ENCODE measurements around the gene AMZ1. TPM values are rescaled to one million over a fixed set of nuclear protein-coding genes. Genes with fewer than 3 reads are reported as not detected.

AMZ1 gene
- total RNA-seq, 4 donors from 2014 or later = 0.19 to 1.1 TPM; not detected in 2

DNA sequence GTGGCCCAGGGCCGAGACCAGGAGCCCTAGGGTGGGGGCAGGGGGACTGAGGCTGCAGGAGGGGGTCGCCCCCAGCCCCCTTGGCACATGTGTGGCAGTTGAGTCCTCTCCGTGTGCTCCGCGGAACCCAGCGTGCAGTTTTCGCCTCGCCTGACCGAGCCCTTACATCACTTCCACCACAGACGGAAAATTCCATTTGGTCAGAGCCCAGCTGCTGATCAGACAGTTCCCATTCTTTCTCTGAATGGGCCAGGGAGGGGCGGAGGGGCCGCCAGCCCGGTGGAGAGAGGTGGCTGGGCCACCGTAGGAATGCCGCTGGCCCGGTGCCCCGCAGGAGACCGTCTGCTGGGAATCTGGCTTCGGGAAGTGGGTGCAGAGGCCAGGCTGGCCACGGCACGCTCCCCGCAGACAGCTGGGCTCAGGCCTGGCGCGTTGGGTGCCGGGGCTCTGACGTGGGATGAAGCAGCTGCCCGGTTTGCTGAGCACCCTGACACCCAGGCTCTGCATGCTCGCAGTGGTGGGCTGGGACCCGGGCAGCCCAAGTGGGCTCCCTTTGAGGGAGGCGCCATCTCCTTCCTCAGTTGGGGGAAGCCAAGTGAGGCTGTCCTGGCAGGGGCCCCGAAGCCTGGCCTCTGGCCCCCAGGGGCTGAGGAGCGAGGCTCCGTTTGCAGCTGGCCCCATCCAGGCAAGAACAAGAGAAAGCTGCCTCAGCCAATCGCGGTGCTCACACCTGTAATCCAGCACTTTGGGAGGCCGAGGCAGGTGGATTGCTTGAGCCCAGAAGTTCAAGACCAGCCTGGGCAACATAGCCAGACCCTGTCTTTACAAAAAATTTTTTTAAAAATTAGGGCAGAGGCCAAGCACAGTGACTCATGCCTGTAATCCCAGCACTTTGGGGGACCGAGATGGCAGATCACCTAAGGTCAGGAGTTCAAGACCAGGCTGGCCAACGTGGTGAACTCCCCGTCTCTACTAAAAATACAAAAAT is 46.3 kb upstream of the AMZ1 start:
- DNase-seq (ENCODE audit: low spot score) = peak; percentile 52
- TF ChIP-seq, protein P1, sequence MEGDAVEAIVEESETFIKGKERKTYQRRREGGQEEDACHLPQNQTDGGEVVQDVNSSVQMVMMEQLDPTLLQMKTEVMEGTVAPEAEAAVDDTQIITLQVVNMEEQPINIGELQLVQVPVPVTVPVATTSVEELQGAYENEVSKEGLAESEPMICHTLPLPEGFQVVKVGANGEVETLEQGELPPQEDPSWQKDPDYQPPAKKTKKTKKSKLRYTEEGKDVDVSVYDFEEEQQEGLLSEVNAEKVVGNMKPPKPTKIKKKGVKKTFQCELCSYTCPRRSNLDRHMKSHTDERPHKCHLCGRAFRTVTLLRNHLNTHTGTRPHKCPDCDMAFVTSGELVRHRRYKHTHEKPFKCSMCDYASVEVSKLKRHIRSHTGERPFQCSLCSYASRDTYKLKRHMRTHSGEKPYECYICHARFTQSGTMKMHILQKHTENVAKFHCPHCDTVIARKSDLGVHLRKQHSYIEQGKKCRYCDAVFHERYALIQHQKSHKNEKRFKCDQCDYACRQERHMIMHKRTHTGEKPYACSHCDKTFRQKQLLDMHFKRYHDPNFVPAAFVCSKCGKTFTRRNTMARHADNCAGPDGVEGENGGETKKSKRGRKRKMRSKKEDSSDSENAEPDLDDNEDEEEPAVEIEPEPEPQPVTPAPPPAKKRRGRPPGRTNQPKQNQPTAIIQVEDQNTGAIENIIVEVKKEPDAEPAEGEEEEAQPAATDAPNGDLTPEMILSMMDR (IDR thresholded peaks at IDR 0.05) = no peak

DNA sequence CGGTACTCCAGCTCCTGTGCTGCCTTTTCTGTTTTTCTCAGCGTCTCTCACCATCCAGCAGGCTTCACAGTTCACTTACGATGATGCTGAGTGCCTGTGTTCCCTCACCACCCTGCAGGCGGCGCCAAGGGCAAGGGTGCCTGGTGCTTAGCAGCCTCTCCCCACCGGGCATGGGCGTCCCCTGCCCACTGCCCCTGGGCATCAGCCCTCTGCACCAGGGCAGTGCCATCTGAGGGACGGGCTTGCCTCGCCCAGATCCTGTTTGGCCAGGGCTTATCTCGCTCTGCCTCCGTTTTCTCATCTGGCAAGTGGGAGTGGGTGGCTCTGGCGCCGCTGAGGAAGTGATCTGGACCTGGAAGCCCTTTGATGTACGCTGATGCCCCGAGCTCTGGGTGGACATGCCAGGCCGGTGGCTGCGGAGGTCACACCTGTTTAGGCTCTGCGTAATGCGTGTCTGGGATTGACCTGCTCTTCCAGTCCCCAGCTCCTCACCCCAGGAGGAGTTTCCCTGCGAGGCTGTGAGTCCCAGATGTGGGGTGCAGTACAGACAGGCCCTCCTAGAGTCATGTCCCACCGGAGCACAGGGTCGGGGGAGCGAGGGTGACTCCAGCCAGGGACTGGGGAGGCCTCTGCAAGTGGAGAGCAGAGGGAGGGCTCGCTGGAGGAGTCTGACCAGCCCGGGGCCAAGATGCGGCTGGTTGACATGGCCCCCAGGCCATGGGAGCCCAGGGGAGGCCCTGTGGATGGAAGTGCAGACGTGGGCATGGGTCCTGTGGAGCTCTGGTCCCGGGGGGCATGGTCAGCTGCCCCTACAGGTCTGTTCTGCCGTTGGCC is 44.4 kb upstream of the AMZ1 start:
- TF ChIP-seq, protein P1 (IDR thresholded peaks at IDR 0.05) = no peak
- no peak for DNase-seq (ENCODE audit: low spot score)
- ATAC-seq (ENCODE audit: low FRiP score) = no peak

More for the DNA sequence above, 46.3 kb upstream of the AMZ1 start:
- ATAC-seq (ENCODE audit: low FRiP score) = peak; percentile 48

DNA sequence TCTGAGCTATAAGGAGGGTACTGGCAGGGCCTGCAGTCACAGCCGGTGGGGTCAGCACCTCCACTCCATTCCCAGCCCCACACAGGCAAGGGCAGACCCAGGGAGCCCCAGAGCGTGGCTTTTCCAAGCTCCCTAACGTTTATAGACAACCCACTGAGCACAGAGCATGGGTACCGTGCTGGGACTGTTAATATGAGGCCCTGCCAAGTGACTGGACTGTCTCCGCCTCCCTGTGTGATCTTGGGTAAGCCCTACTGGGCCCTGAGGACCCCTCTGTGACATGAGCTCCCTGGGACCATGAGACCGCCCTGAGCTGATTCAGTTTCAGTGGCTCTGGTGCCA is 43.8 kb upstream of the AMZ1 start:
- DNase-seq (ENCODE audit: low spot score) (no peak), ATAC-seq (ENCODE audit: low FRiP score) (no peak)
- TF ChIP-seq, protein P1 (IDR thresholded peaks at IDR 0.05) = no peak

DNA sequence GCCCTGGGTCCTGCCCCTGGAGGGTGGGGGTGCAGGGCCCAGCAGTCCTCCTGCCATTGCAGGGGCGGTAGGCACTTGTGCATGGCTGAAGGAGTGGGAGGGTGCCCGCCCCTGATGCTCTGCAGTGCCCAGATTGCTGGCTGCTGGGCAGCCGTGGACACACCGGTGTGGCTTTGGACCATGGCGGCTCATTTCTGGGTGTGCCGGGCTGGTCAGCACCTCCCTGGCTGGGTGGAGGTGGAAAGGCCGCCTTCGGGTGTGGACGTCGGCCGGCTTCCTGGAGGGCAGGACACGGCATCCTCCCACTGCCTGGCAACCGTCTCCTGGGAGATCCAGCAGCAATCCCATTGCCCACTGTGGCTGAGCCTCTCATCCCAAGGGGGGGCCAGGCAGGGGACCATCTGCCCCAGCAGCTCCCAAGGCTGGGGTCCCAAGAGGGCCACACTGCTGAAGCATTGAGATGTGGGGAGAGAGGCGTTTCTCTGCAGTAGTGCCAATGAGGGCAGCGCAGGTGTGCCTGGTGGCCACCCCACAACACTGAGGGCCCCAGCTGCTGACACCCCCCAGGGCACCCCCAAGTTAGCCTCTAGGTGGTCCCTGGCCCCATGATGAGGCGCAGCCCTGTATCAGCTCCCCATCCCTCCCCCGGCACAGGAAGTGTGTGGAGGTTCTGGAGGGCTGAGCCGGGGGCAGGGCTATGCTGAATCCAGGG is 43.3 kb upstream of the AMZ1 start:
- TF ChIP-seq, protein P1 (IDR thresholded peaks at IDR 0.05) = no peak
- ATAC-seq (ENCODE audit: low FRiP score) (no peak), DNase-seq (ENCODE audit: low spot score) (no peak)

DNA sequence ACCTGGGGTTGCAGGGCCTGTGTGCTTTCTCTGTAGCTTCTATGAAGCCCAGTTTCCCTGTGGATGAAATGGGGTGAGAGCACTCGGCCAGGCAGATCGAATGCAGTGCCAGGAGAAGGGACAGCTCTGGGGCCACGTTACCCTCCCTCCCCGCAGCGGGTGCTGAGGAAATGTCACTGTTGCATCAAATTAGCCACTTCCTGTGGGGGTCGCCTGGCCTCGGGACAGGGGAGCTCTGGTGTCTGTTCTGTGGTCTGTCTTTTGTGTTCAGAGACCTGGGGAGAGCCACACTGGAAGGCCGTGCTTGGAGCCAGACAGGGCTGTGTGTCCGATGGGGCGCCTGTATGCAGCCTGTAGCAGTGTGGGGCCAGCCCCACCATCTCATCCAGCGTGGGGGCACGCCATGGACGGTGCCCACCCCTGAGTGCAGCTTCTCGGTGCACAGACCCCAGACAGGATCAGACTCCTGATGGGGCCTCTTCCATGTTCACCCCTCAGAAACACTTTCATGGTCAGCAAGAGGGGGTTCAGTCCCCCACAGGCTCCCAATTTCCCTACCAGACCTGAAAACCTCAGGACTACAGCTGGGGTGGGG is 42.6 kb upstream of the AMZ1 start:
- DNase-seq (ENCODE audit: low spot score) (no peak), ATAC-seq (ENCODE audit: low FRiP score) (no peak)
- TF ChIP-seq, protein P1 (IDR thresholded peaks at IDR 0.05) = no peak

DNA sequence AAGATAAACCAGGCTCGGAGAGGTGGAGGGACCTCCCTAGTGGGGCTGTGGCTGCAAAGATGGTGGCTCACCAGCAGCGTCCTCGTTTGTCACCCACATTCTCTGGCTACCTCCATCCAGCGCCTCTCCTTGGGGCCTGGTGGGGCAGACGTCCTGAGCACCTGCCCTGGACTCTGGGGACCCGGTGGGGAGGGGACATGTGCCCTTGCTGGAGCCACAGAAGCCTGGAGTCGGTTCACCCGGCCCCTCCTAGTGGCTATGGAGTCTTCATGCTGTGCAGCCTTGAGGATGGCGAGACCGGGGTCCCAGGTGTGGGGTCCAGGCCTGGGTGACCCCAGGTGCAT is 41.7 kb upstream of the AMZ1 start:
- no peak for DNase-seq (ENCODE audit: low spot score)
- TF ChIP-seq, protein P1 (IDR thresholded peaks at IDR 0.05) = no peak
- no peak for ATAC-seq (ENCODE audit: low FRiP score)

Data from omental fat pad (tissue), 4 donors.